Renal cortex interstitium (tissue), 11 donors: ENCODE data around the gene DHX30. TPM values are rescaled to one million over a fixed set of nuclear protein-coding genes. Genes with fewer than 3 reads are reported as not detected.

ENCODE experiments used
- DNase-seq, 11 donors: peaks; one replicate each; pipeline ENCODE4 v3.0.0-alpha.2; 2013; ENCODE audit warnings: low read depth in 9 of 11, low spot score in 4 of 11; ENCODE audit errors: extremely low read depth in 1 of 11
- polyA plus RNA-seq, 3 donors: library from polyadenylated mRNA; unstranded; fragments of 120-200 nt; gene quantifications; one replicate each; pipeline ENCODE4 v1.2.1, GENCODE V29; 2013; ENCODE audit not compliant: insufficient read length in 3 of 3

The DHX30 gene
- polyA plus RNA-seq, 3 donors, result 56.9 to 70.5 (median 70.3) TPM

- no peak for DNase-seq
Measured at GRCh38 chr3:47848599-47849117, 45.7 kb downstream of the DHX30 start.

DNA sequence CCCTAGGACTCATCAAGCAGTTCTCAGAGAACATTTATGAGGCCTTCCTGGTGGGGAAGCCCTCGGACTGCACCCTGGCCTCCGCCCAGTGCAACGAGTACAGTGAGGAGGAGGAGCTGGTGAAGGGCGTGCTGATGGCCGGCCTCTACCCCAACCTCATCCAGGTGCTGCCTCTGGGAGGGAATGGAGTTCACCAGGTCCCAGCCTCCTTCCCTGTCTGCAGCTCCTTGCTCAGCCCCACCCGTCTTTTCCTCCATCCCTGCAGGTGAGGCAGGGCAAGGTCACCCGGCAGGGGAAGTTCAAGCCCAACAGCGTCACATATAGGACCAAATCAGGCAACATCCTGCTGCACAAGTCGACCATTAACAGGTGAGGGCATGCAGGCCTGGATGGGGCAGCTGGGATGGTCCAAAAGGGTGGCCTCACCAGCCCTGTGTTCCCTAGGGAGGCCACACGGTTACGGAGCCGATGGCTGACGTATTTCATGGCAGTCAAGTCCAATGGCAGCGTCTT is 46.3 kb downstream of the DHX30 start:
- no peak for DNase-seq

DNA sequence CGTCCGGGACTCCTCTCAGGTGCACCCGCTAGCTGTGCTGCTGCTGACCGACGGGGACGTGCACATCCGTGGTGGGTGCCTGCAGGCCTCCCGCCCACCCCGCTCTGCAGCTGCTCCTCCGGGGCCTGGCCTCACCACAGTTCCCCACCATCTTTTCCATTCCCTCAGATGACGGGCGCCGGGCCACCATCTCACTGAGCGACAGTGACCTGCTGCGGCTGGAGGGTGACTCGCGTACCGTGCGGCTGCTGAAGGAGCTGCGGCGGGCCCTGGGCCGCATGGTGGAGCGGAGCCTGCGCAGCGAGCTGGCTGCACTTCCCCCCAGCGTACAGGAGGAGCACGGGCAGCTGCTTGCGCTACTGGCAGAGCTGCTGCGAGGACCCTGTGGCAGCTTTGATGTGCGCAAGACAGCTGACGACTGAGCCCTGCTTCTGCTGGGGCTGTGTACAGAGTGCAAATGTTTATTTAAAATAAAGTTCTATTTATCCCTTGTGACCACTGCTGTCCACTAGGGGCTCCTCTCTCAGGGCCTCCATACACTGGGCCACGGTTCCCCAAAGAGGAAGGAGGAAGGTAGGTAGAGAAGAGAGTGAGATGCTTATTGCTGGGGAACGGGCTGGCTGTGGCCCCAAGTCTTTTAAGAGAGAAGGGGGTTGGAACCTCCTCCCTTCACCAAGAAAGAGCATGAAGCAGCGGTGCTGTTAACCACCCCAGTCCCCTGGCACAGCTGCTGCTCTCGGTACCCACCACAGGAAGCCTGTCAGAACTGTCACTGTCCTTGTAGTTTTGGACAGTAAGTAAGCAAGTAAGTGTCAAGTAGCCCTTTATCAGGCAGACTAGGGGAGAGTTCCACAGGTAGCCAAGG is 47.0 kb downstream of the DHX30 start:
- peak in 1 of 11 donors; percentile 17 for DNase-seq

DNA sequence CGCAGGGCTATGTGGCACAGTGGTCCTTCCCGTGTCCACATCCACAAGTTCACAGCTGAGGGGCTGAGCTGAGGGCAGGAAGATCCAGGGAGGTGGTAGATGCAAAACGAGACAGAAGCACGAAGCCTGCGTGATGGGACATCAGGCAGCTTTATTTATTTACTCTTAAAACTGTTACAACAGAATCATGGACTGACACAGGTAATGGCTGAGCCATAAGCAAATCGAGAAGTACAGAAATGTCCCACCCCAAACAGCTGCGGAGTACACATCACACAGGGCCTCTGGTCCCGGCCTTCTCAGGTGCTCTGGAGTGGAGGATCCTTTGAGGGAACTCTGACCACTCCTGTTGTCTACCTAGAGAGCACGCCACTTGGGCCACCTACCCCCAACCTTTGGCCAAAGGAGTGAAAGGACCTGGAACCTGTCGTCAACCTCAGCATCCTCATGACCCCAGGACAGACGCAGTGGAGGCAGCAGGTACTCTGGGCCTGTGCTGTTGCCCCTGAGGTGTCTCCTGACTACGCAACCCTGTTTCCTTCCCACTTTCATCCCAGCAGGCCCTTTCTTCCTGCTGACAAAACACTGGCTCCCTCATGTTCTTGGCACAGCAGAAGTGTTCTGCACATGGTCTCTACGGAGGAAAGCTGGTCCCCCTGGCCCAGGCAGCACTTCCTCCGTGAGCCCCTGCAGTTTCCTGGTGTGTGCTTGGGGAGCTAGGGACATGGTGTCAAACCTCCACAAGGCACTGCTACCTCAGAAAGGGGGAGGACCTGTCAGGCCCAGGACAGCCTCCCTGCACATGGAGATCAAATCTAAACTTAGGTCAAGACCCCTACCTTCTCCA is 47.8 kb downstream of the DHX30 start:
- DNase-seq, result no peak

DNA sequence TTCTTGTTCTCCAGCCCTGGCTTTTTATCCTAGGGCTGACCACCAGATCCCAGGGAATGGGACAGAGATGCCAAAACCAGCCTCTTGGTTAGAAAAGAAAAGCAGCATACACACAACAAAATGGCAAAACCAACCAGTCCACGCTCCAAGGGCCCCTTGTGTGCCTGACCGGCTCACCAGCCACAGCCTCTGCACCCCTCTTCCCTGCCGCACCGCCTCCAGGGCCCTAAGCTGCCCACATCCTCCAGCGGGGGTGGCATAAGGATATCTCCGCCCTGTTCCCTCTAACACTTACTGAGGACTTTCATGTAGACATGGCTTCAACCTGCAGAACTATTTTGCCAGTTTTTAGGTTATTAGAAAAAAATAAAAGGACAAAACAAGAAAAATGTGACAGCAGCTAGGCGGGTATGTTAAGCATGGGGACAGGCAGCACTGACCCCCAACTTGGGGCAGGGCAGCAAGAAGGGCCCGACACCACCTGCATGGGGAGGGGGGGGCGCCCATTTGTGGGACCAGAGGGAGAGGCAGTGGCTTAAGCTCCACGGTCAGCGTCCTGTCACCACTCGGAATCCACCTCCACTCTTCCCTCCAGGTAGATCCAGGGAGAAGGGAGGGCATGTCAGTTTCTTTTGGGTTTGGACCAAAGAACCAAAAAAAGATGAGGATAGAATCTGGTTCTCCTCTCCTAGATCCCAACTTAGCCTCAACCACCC is 49.1 kb downstream of the DHX30 start:
- no peak for DNase-seq

DNA sequence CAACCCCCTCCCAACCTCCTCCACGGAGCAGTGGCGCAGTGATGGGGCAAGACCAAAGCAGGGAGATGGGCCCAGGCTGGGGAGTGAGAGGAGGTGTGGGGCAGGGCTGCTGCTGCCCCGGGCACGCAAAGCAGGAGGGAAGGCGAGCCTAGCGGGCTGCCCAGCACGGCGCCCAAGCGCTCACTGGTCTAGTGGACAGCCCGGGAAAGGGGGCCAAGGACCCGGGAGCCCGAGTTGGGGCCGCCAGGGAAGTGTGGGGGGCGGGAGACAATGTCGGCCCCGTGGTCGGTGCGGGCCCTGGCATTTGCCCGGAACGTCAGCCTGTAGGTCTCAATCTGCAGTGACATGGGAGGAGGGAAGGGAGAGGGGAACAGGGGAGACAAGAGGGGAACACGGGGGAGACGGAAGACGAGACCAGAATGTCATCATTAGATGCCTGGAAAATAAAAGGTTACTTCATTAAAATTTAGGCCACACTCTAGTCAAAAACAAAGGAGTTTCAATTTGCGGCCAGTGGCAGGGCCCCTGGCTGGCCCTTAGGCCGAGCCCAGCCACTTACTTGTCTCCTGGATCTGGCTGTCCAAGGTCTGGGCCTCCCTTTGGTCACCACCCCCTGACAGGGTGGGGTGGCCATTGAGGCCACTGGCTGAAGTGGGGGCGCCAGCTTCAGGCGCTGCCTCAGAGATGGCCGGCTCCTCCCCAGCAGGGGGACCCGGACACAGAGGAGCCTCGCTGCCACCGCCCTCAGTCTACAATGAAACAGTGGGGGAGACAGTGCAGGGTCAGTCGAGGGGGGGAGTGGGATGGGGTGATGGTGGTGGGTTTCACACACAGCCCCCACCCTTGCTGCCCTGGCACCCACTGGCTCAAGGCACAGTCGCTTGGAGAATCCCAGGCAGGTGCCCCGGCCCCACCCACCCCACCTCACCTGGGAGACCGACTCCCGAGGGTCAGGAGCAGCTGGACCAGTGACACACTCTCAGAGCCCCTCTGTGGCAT is 50.0 kb downstream of the DHX30 start:
- no peak for DNase-seq

- no peak for DNase-seq
Measured at GRCh38 chr3:47854267-47854666, 51.3 kb downstream of the DHX30 start.

- DNase-seq, result no peak
Measured at GRCh38 chr3:47854720-47855455, 52.0 kb downstream of the DHX30 start.

GRCh38 chr3:47855461-47856383 is 52.8 kb downstream of the DHX30 start:
- no peak for DNase-seq

GRCh38 chr3:47856669-47857068 is 53.7 kb downstream of the DHX30 start:
- no peak for DNase-seq

DNA sequence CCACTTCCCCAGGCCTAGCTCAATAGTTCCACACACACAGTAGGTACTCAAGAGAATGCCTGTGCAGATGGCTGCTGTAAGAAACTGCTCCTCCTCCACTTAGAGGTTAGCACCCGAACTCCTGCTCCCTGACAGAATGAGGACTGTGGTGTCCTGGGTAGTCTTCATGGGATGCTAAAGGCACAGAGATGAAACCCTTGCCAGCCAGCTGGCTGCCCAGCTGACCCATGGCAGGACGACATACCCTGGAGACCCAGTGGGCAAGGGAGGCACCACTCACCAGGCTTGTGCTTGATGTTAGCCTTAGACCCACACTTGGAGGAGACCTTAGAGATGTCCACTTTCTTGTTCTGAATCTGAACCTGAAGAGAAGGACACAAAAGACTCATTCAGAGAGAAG is 54.2 kb downstream of the DHX30 start:
- no peak for DNase-seq

GRCh38 chr3:47859956-47860605 is 57.1 kb downstream of the DHX30 start:
- DNase-seq, result no peak

DNA sequence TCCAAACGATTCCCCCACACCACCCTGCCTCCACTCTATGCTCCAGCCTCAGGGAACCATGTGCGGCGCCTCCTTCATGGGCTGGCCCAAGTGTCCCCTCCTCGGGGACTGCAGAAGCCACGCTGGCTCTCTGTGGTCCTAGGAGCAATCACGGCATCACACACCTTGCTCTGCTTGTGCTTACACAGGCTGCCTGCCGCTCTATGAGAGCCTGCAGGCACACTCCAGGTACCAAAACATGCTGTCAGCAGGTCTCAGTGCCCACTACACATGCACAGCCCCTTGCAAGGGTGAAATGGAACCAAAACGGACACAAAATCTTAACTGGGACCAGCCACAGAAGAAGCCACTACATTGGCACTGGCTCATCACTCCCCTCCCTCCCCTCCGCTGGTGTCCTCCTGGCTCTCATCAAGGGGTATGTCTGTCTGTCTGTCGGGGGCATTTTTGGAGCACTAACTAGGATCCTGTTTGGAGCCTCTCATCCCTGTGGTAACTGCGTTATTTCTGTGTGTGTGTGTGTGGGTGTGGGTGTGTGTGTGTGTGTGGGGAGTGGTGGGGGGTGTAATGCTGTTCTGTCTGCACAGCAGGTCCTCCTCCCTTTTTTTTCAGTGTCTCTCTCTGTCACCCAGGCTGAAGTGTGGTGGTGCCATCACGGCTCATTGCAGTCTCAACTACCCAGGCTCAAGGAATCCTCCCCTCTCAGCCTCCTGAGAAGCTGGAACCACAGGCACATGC is 60.6 kb downstream of the DHX30 start:
- no peak for DNase-seq

DNA sequence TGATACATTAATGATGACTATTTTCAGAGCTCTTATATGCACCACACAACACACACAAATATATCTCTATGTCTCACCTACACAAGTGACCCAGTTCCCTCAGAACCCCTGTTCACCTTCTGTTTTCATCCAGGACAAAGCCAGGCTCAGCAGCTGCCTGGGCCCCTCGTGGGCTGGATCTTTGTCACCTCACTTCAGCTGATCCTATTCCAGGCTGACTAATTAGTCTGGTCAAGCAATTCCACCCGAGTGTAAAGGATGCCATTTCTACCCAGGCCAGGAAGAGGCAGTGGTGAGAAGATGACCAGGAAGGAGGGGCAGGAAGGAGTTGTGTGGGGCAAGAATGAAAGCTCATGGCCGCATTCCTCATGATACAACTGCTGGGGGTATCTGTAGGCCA is 62.3 kb downstream of the DHX30 start:
- no peak for DNase-seq

- DNase-seq, result no peak
Measured at GRCh38 chr3:47867451-47868044, 64.6 kb downstream of the DHX30 start.
